Liver (tissue), 9 donors: ENCODE measurements around the gene P2RY14. TPM values are rescaled to one million over a fixed set of nuclear protein-coding genes. Genes with fewer than 3 reads are reported as not detected.

Source experiments
- DNase-seq: peaks from one replicate; pipeline ENCODE4 v3.0.0-alpha.2; 2017; ENCODE audit warnings: low spot score
- H3K27ac ChIP-seq, 2 donors: one replicate each; pipeline ENCODE4 v1.7.0; 2013; ENCODE audit warnings: inconsistent platforms in 2 of 2, low read length in 2 of 2, control low read depth in 1 of 2, low read depth in 1 of 2, mild to moderate bottlenecking in 1 of 2
- H3K27me3 ChIP-seq, 4 donors: one replicate each; pipeline versions ENCODE4 v1.6.1 to v1.7.0; 2013; ENCODE audit warnings: low read length in 3 of 4, inconsistent platforms in 1 of 4, mild to moderate bottlenecking in 1 of 4, moderate library complexity in 1 of 4; ENCODE audit not compliant: control insufficient read depth in 4 of 4, insufficient read depth in 4 of 4
- H3K36me3 ChIP-seq, 4 donors: one replicate each; pipeline versions ENCODE4 v1.6.1 to v1.7.0; 2013; ENCODE audit warnings: low read length in 3 of 4, mild to moderate bottlenecking in 3 of 4, low read depth in 1 of 4, moderate library complexity in 1 of 4; ENCODE audit not compliant: control insufficient read depth in 4 of 4, insufficient read depth in 3 of 4
- H3K4me1 ChIP-seq, 4 donors: one replicate each; pipeline versions ENCODE4 v1.6.1 to v1.7.0; 2013; ENCODE audit warnings: low read length in 3 of 4, mild to moderate bottlenecking in 3 of 4, moderate library complexity in 1 of 4; ENCODE audit not compliant: control insufficient read depth in 4 of 4, insufficient read depth in 4 of 4
- H3K4me3 ChIP-seq, 3 donors: one replicate each; pipeline versions ENCODE4 v1.6.1 to v1.7.0; 2013; ENCODE audit warnings: low read length in 3 of 3, control low read depth in 1 of 3, low read depth in 1 of 3, mild to moderate bottlenecking in 1 of 3
- H3K9ac ChIP-seq, 2 donors: one replicate each; pipeline ENCODE4 v1.7.0; 2013; ENCODE audit warnings: low read length in 2 of 2, mild to moderate bottlenecking in 2 of 2, moderate library complexity in 2 of 2, control low read depth in 1 of 2, low read depth in 1 of 2
- H3K9me3 ChIP-seq, 4 donors: one replicate each; pipeline versions ENCODE4 v1.6.1 to v1.7.0; 2013; ENCODE audit warnings: low read length in 3 of 4; ENCODE audit not compliant: control insufficient read depth in 4 of 4
- EGR1 ChIP-seq, 2 donors: IDR thresholded peaks; 2 replicates each; pipeline ENCODE4 v1.6.1; 2016 to 2018; ENCODE audit warnings: antibody characterized with exemption in 2 of 2, low read depth in 2 of 2
- FOXA1 ChIP-seq: IDR thresholded peaks from 2 replicates; pipeline ENCODE4 v1.6.1; 2016; ENCODE audit warnings: antibody characterized with exemption
- FOXA2 ChIP-seq: IDR thresholded peaks from 2 replicates; pipeline ENCODE4 v1.6.1; 2016; ENCODE audit warnings: antibody characterized with exemption
- GABPA ChIP-seq, 2 donors: IDR thresholded peaks in 1 of 2; conservative IDR thresholded peaks in 1 of 2; 2 replicates each; pipeline ENCODE4 v1.6.1; 2016; ENCODE audit warnings: antibody characterized with exemption in 2 of 2, mild to moderate bottlenecking in 1 of 2, moderate library complexity in 1 of 2
- HNF4A ChIP-seq, 2 donors: conservative IDR thresholded peaks; 2 replicates each; pipeline ENCODE4 v1.6.1; 2016; ENCODE audit warnings: antibody characterized with exemption in 2 of 2, mild to moderate bottlenecking in 2 of 2
- HNF4G ChIP-seq: IDR thresholded peaks from 2 replicates; pipeline ENCODE4 v1.6.1; 2016; ENCODE audit warnings: antibody characterized with exemption
- JUND ChIP-seq, 2 donors: IDR thresholded peaks; 2 replicates each; pipeline ENCODE4 v1.6.1; 2016; ENCODE audit warnings: antibody characterized with exemption in 2 of 2
- NR2F2 ChIP-seq: IDR thresholded peaks from 2 replicates; pipeline ENCODE4 v1.6.1; 2016; ENCODE audit warnings: antibody characterized with exemption
- RAD21 ChIP-seq, 2 donors: IDR thresholded peaks; 2 replicates each; pipeline ENCODE4 v1.6.1; 2016; ENCODE audit warnings: antibody characterized with exemption in 2 of 2, mild to moderate bottlenecking in 2 of 2
- REST ChIP-seq: IDR thresholded peaks from 2 replicates; pipeline ENCODE4 v1.6.1; 2016; ENCODE audit warnings: antibody characterized with exemption, mild to moderate bottlenecking
- RXRA ChIP-seq, 2 donors: IDR thresholded peaks; 2 replicates each; pipeline ENCODE4 v1.6.1; 2017 to 2018; ENCODE audit warnings: antibody characterized with exemption in 2 of 2, mild to moderate bottlenecking in 1 of 2
- SP1 ChIP-seq: IDR thresholded peaks from 2 replicates; pipeline ENCODE4 v1.6.1; 2018; ENCODE audit warnings: antibody characterized with exemption, mild to moderate bottlenecking
- TAF1 ChIP-seq: conservative IDR thresholded peaks from 2 replicates; pipeline ENCODE4 v1.6.1; 2016; ENCODE audit warnings: antibody characterized with exemption, mild to moderate bottlenecking
- YY1 ChIP-seq: IDR thresholded peaks from 2 replicates; pipeline ENCODE4 v1.6.1; 2016; ENCODE audit warnings: antibody characterized with exemption, mild to moderate bottlenecking
- ZBTB33 ChIP-seq: IDR thresholded peaks from 2 replicates; pipeline ENCODE4 v1.6.1; 2016; ENCODE audit warnings: antibody characterized with exemption
- WGBS: extraction: QIAGEN DNeasy Blood & Tissue Kit; methylation state at CpG from one replicate; pipeline ENCODE4 v1.1.7; 2013; 5-methylcytosine and 5-hydroxymethylcytosine counted together
- polyA plus RNA-seq, 2 donors: library from polyadenylated mRNA; stranded (reverse) in 1 of 2; unstranded in 1 of 2; fragments of 200-250 nt in 1 of 2; fragments of >200 nt in 1 of 2; fragmentation: Nextera tagmentation in 1 of 2; extraction: Ambion mirVana in 1 of 2; gene quantifications; one replicate each; pipeline versions ENCODE4 v1.2.1 to v1.2.3, GENCODE V29; 2013 to 2015
- total RNA-seq, 2 donors: library from RNA; depleted of rRNA; stranded (reverse); fragments of >200 nt; gene quantifications; one replicate each; pipeline ENCODE4 v1.2.3, GENCODE V29; 2014
- TF ChIP-seq, protein P1 (sequence below): fragments of 150-350 bp; IDR thresholded peaks from 2 replicates; pipeline ENCODE4 v1.5.1; 2017; ENCODE audit warnings: improper control_type of control experiment, low read depth, low read length; ENCODE audit not compliant: missing input control
- TF ChIP-seq, protein P2 (sequence below): IDR thresholded peaks from 2 replicates; pipeline ENCODE4 v1.6.1; 2016; ENCODE audit warnings: antibody characterized with exemption
- TF ChIP-seq, protein P3 (sequence below): IDR thresholded peaks from 2 replicates; pipeline ENCODE4 v1.6.1; 2016; ENCODE audit warnings: antibody characterized with exemption
- donor health status: healthy.
- donor health status: healthy.
- donor health status: healthy.
- donor health status: healthy.
- donor health status: healthy.

P2RY14 gene
- total and polyA plus RNA-seq, 4 donors = 0.10 to 0.37 (median 0.22) TPM

DNA sequence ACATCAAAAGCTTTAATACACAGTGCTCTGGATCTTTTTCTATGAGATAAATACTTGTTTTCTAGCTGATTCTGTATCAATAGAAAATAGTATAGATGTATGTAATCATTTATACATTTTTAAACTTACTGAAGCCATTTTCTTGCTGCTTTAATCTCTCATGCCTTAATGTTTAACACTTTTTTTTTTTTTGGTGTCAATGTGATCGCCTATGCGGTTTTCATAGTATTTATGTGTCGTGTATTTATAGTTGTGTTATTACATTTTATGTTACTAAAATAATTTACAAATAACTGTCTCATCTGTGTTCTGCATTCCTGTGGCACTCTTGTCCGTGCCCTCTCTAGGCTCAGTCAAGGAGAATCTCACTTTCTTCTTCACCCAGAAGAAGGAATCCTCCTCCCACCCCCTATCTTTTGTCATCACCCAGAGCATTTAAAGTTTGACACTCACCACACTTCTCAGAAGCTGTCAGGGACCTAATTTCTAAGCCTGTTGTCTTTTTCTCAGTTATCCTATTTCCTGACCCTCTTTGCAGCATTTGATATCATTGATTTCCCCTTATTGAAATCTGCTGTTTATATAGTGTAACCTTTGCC lies 54.0 kb downstream of the P2RY14 start:
- no peak overlapping the region for H3K9ac ChIP-seq
- H3K27ac ChIP-seq = no peak overlapping the region
- no peaks in the 10 kb centered on the region for H3K9me3 ChIP-seq
- no peak overlapping the region for H3K4me3 ChIP-seq
- no peak for DNase-seq
- WGBS = 91% methylated on average over 4 of the region's 4 CpGs
- peak in 1 of 2 donors; percentile 52 for TF ChIP-seq HNF4A (conservative IDR thresholded peaks at IDR 0.05)
- no peak for TF ChIP-seq JUND (IDR thresholded peaks at IDR 0.05)
- TF ChIP-seq SP1 = peak; percentile 27
- no peak for TF ChIP-seq HNF4G
- H3K4me1 ChIP-seq = peaks cover 7 to 27% (median 16%) of the 10 kb centered on the region in 4 donors
- H3K36me3 ChIP-seq = no peaks in the 10 kb centered on the region
- no peaks in the 10 kb centered on the region for H3K27me3 ChIP-seq

DNA sequence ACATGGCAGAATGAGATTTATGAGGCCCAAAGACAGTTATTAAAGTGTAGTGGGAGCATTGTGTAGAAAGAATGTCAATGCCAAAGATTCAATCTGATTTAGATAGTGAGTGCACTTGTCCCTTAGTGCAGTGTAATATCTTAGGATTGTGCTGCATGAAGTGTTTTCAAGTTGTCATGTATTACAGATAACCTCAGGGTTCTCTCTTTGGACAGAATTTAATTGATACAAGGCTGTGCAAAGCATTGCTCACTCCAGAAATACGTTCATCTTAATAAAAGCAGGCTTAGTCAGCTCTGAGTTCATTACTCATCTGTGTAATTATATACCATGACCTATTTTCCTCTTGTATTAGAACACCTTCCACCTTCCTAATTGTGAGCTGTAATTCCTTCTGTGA lies 59.3 kb downstream of the P2RY14 start:
- no peaks in the 10 kb centered on the region for H3K36me3 ChIP-seq
- no peak for DNase-seq
- H3K4me1 ChIP-seq = peaks cover 0 to 7% (median 3%) of the 10 kb centered on the region in 4 donors
- TF ChIP-seq YY1 = no peak
- no peak for TF ChIP-seq EGR1 (IDR thresholded peaks at IDR 0.05; ENCODE audit: low read depth in 2 of 2)
- no peak for TF ChIP-seq HNF4A (conservative IDR thresholded peaks at IDR 0.05)
- TF ChIP-seq GABPA (IDR thresholded peaks at IDR 0.05 in 1 of 2, conservative IDR thresholded peaks at IDR 0.05 in 1 of 2) = no peak
- TF ChIP-seq, protein P1, sequence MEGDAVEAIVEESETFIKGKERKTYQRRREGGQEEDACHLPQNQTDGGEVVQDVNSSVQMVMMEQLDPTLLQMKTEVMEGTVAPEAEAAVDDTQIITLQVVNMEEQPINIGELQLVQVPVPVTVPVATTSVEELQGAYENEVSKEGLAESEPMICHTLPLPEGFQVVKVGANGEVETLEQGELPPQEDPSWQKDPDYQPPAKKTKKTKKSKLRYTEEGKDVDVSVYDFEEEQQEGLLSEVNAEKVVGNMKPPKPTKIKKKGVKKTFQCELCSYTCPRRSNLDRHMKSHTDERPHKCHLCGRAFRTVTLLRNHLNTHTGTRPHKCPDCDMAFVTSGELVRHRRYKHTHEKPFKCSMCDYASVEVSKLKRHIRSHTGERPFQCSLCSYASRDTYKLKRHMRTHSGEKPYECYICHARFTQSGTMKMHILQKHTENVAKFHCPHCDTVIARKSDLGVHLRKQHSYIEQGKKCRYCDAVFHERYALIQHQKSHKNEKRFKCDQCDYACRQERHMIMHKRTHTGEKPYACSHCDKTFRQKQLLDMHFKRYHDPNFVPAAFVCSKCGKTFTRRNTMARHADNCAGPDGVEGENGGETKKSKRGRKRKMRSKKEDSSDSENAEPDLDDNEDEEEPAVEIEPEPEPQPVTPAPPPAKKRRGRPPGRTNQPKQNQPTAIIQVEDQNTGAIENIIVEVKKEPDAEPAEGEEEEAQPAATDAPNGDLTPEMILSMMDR = no peak
- TF ChIP-seq RAD21 (IDR thresholded peaks at IDR 0.05) = no peak
- no peak for TF ChIP-seq ZBTB33
- TF ChIP-seq, protein P2, sequence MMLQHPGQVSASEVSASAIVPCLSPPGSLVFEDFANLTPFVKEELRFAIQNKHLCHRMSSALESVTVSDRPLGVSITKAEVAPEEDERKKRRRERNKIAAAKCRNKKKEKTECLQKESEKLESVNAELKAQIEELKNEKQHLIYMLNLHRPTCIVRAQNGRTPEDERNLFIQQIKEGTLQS = no peak
- no peak for TF ChIP-seq HNF4G
- no peak for TF ChIP-seq RXRA (IDR thresholded peaks at IDR 0.05)
- TF ChIP-seq NR2F2 = no peak
- TF ChIP-seq REST = no peak
- no peak for TF ChIP-seq JUND (IDR thresholded peaks at IDR 0.05)
- no peak for TF ChIP-seq SP1
- no peak for TF ChIP-seq TAF1
- TF ChIP-seq FOXA2 = no peak
- TF ChIP-seq, protein P3, sequence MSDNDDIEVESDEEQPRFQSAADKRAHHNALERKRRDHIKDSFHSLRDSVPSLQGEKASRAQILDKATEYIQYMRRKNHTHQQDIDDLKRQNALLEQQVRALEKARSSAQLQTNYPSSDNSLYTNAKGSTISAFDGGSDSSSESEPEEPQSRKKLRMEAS = no peak
- TF ChIP-seq FOXA1 = no peak
- no peak overlapping the region for H3K27ac ChIP-seq
- H3K27me3 ChIP-seq = no peaks in the 10 kb centered on the region
- 75% methylated on average over 1 of the region's 1 CpG for WGBS
- no peak overlapping the region for H3K9ac ChIP-seq
- H3K9me3 ChIP-seq = no peaks in the 10 kb centered on the region
- no peak overlapping the region for H3K4me3 ChIP-seq
